GM12891 (cell line): ENCODE data around the gene FKBP8. TPM values are rescaled to one million over a fixed set of nuclear protein-coding genes. Genes with fewer than 3 reads are reported as not detected.
"Not testable (repeated sequence)": the region's sequence is repeated elsewhere in the genome, so short reads cannot be mapped to it uniquely, and the experiment has no call there.

Experiments used
- DNase-seq: peaks from one replicate; pipeline ENCODE4 v3.0.0; 2011; ENCODE audit warnings: low spot score; ENCODE audit not compliant: insufficient read length
- FAIRE-seq: peaks from 2 replicates; lab custom pipeline; 2011; peaks lifted over from hg19 to GRCh38; lab: Jason Lieb, UNC
- PAX5 ChIP-seq: IDR thresholded peaks from 2 replicates; pipeline ENCODE4 v1.6.1; 2011; ENCODE audit warnings: low read length, moderate library complexity, mild to moderate bottlenecking; ENCODE audit not compliant: insufficient read depth, severe bottlenecking
- POLR2A ChIP-seq: IDR thresholded peaks from 2 replicates; pipeline ENCODE4 v1.6.1; 2011; ENCODE audit warnings: low read depth, low read length, control low read depth
- POLR2AphosphoS5 ChIP-seq: IDR thresholded peaks from 2 replicates; pipeline ENCODE4 v1.6.1; 2011; ENCODE audit warnings: low read depth, low read length, control low read depth
- POU2F2 ChIP-seq: IDR thresholded peaks from 2 replicates; pipeline ENCODE4 v1.6.1; 2011; ENCODE audit warnings: low read depth, mild to moderate bottlenecking, control low read depth, low read length, moderate library complexity
- SPI1 ChIP-seq: IDR thresholded peaks from 2 replicates; pipeline ENCODE4 v1.6.1; 2011; ENCODE audit warnings: low read depth, low read length, control low read depth
- TAF1 ChIP-seq: IDR thresholded peaks from 2 replicates; pipeline ENCODE4 v1.6.1; 2011; ENCODE audit warnings: low read depth, low read length, control low read depth
- polyA plus RNA-seq: library from polyadenylated mRNA; unstranded; fragments of >200 nt; gene quantifications from one replicate; pipeline ENCODE4 v1.2.1, GENCODE V29; 2012; ENCODE audit warnings: low read depth, missing spikeins, inconsistent platforms; ENCODE audit not compliant: missing spikeins

Gene FKBP8
- polyA plus RNA-seq = 173 TPM

GRCh38 chr19:18542941-18543813 is at the start of gene FKBP8:
TSS of gene FKBP8 (minus strand) at chr19:18543573. CDS start at chr19:18541970, 1,603 bp downstream.
- TF ChIP-seq SPI1 (no peak), POLR2A (no peak), POLR2AphosphoS5 (no peak), POU2F2 (no peak), PAX5 (no peak), TAF1 (no peak)
- DNase-seq (peak; percentile 99), FAIRE-seq (peak; percentile 72)

- not testable (repeated sequence) for FAIRE-seq, DNase-seq
These were observed 49.4 kb upstream of the FKBP8 start for GRCh38 chr19:18592732-18593131.

GRCh38 chr19:18591735-18592385 is 48.5 kb upstream of the FKBP8 start:
- TF ChIP-seq POLR2A (no peak), POLR2AphosphoS5 (no peak), PAX5 (no peak), TAF1 (no peak), POU2F2 (no peak), SPI1 (no peak)
- DNase-seq (no peak), FAIRE-seq (no peak)

- TF ChIP-seq SPI1 = no peak
- TF ChIP-seq POLR2AphosphoS5 = no peak
- no peak for TF ChIP-seq PAX5
- no peak for TF ChIP-seq POU2F2
- no peak for TF ChIP-seq POLR2A
- no peak for TF ChIP-seq TAF1
- DNase-seq (no peak), FAIRE-seq (no peak)
These were observed 47.2 kb upstream of the FKBP8 start for GRCh38 chr19:18590273-18591272.

GRCh38 chr19:18589380-18590272 is 46.3 kb upstream of the FKBP8 start:
- DNase-seq (no peak), FAIRE-seq (peak; percentile 76)
- TF ChIP-seq SPI1 (no peak), POLR2A (no peak), TAF1 (no peak), POLR2AphosphoS5 (no peak), POU2F2 (no peak), PAX5 (no peak)

- peak; percentile 91 for FAIRE-seq
- TF ChIP-seq POLR2AphosphoS5 (peak; percentile 69; the same call in 1 of the 2 replicates), PAX5 (no peak), POLR2A (peak; percentile 61), TAF1 (no peak; the same call in none of the 2 replicates), POU2F2 (peak; percentile 49; the same call in 1 of the 2 replicates), SPI1 (peak; percentile 26)
- peak; percentile 82 for DNase-seq
These were observed 45.4 kb upstream of the FKBP8 start, which contains the start of gene REX1BD for GRCh38 chr19:18588611-18589379. TSS of gene REX1BD (plus strand) at chr19:18588798. CDS start at chr19:18588802, 4 bp downstream.

- DNase-seq (no peak), FAIRE-seq (no peak)
- TF ChIP-seq POU2F2 (no peak), SPI1 (no peak), POLR2AphosphoS5 (no peak), POLR2A (no peak), TAF1 (no peak), PAX5 (no peak)
These were observed 44.7 kb upstream of the FKBP8 start for GRCh38 chr19:18587962-18588610.
